H1 (cell line): ENCODE measurements around the gene FGGY. TPM values are rescaled to one million over a fixed set of nuclear protein-coding genes. Genes with fewer than 3 reads are reported as not detected.

Experiments used
- GTF2F1 ChIP-seq: IDR thresholded peaks from 2 replicates; pipeline ENCODE4 v1.6.1; 2012; ENCODE audit warnings: low read depth, low read length, improper control_type of control experiment, borderline replicate concordance
- polyA plus RNA-seq, 7 experiments: library from polyadenylated mRNA; depleted of rRNA in 3 of 7; stranded (reverse) in 5 of 7; unstranded in 2 of 7; fragments of >200 nt in 5 of 7; fragments of 200-250 nt in 2 of 7; gene quantifications; 1 replicate in 5 of 7; 2 replicates in 1 of 7; 4 replicates in 1 of 7; pipeline versions ENCODE4 v1.2.1 to v1.2.3, GENCODE V29; 2011 to 2013; ENCODE audit warnings: missing spikeins in 2 of 7, mixed read lengths in 2 of 7
- total RNA-seq: library from RNA; stranded (reverse); fragmentation: NEBNext Ultra II Directional; extraction: Animal tissue kit (Norgen Biotek cat#: 25700); gene quantifications from 2 replicates; pipeline ENCODE4 v1.2.1, GENCODE V29; 2021

The FGGY gene
- total and polyA plus RNA-seq, 2 of the 8 experiments (the other 6 are each of a cell fraction or from before 2014, with no cell fraction given), result 10.3 to 12.5 TPM

GRCh38 chr1:59356627-59357026 lies 59.7 kb downstream of the FGGY start (continued):
- no peak for TF ChIP-seq GTF2F1
- TF ChIP-seq, all 59 proteins: peak for 0
